RPMI8226 (cell line): ENCODE measurements around the gene PLSCR5.

Experiments used
- DNase-seq: peaks from one replicate; pipeline ENCODE4 v3.0.0-alpha.2; 2015

PLSCR5 gene

GRCh38 chr3:146605106-146605505, at the start of gene PLSCR5:
PLSCR5 (minus strand) TSS chr3:146605346; CDS start chr3:146605212, 134 bp downstream.
- no peak for DNase-seq

- DNase-seq, result no peak
Measured at GRCh38 chr3:146653978-146654377, 48.8 kb upstream of the PLSCR5 start.

GRCh38 chr3:146650691-146651442, 45.7 kb upstream of the PLSCR5 start:
- no peak for DNase-seq

GRCh38 chr3:146646261-146646660, 41.1 kb upstream of the PLSCR5 start:
- DNase-seq, result no peak

- peak; percentile 47 for DNase-seq
Measured at GRCh38 chr3:146640955-146641867, 36.1 kb upstream of the PLSCR5 start.

- no peak for DNase-seq
Measured at GRCh38 chr3:146640361-146640760, 35.2 kb upstream of the PLSCR5 start.

GRCh38 chr3:146638718-146639117, 33.6 kb upstream of the PLSCR5 start:
- DNase-seq, result peak; percentile 38

- no peak for DNase-seq
Measured at GRCh38 chr3:146637871-146638270, 32.7 kb upstream of the PLSCR5 start.

GRCh38 chr3:146636881-146637280, 31.7 kb upstream of the PLSCR5 start:
- DNase-seq, result no peak

- DNase-seq, result no peak
Measured at GRCh38 chr3:146634346-146634745, 29.2 kb upstream of the PLSCR5 start.

GRCh38 chr3:146628671-146629070, 23.5 kb upstream of the PLSCR5 start:
- no peak for DNase-seq

GRCh38 chr3:146626403-146627122, 21.4 kb upstream of the PLSCR5 start:
- no peak for DNase-seq

- DNase-seq, result no peak
Measured at GRCh38 chr3:146625186-146625775, 20.1 kb upstream of the PLSCR5 start.

- DNase-seq, result no peak
Measured at GRCh38 chr3:146621723-146622122, 16.6 kb upstream of the PLSCR5 start.

GRCh38 chr3:146612015-146612414, 6.9 kb upstream of the PLSCR5 start:
- no peak for DNase-seq

- DNase-seq, result no peak
Measured at GRCh38 chr3:146611096-146611495, 6.0 kb upstream of the PLSCR5 start.

- DNase-seq, result no peak
Measured at GRCh38 chr3:146598535-146598934, 6.6 kb downstream of the PLSCR5 start.

- DNase-seq, result peak; percentile 15
Measured at GRCh38 chr3:146594843-146595482, 10.2 kb downstream of the PLSCR5 start.

GRCh38 chr3:146593776-146594175, 11.4 kb downstream of the PLSCR5 start:
- no peak for DNase-seq

- DNase-seq, result no peak
Measured at GRCh38 chr3:146590521-146590920, 14.6 kb downstream of the PLSCR5 start.

GRCh38 chr3:146589899-146590508, 15.1 kb downstream of the PLSCR5 start:
- DNase-seq, result peak; percentile 41

- DNase-seq, result no peak
Measured at GRCh38 chr3:146585156-146585555, 20.0 kb downstream of the PLSCR5 start.
